Prostate gland (tissue), 2 donors: Measurements from ENCODE around the gene PKP3. TPM values are rescaled to one million over a fixed set of nuclear protein-coding genes. Genes with fewer than 3 reads are reported as not detected.
"Not testable (repeated sequence)": the region's sequence is repeated elsewhere in the genome, so short reads cannot be mapped to it uniquely, and the experiment has no call there.

Source experiments
- DNase-seq: peaks from one replicate; pipeline ENCODE4 v3.0.0-alpha.2; 2019; ENCODE audit warnings: low spot score
- H3K27ac ChIP-seq, 2 donors: fragments of 200-600 bp; sonication (generic); 2 replicates each; pipeline ENCODE4 v1.5.1; 2017 to 2019
- H3K27me3 ChIP-seq: fragments of 200-600 bp; sonication (generic); replicated peaks from 2 replicates; pipeline ENCODE4 v1.5.1; 2019; ENCODE audit not compliant: insufficient read depth
- H3K36me3 ChIP-seq, 2 donors: fragments of 200-600 bp; sonication (generic); 1 replicate in 1 of 2; 2 replicates in 1 of 2; pipeline versions ENCODE4 v1.5.1 to v1.8.1; 2017 to 2019
- H3K4me1 ChIP-seq: fragments of 200-600 bp; sonication (generic); replicated peaks from 2 replicates; pipeline ENCODE4 v1.5.1; 2019
- H3K4me3 ChIP-seq, 2 donors: fragments of 200-600 bp; sonication (generic); 2 replicates each; pipeline ENCODE4 v1.5.1; 2017 to 2019
- H3K9me3 ChIP-seq: fragments of 200-600 bp; sonication (generic); 2 replicates; pipeline ENCODE4 v1.5.1; 2017
- POLR2A ChIP-seq: fragments of 450-650 bp; IDR thresholded peaks from one replicate; pipeline ENCODE4 v1.6.1; 2016; ENCODE audit warnings: antibody characterized with exemption, mild to moderate bottlenecking
- POLR2AphosphoS5 ChIP-seq: sonication (generic); formaldehyde crosslinking; IDR thresholded peaks from one replicate; pipeline ENCODE4 v1.6.1; 2017; ENCODE audit warnings: antibody characterized with exemption
- WGBS: methylation state at CpG from one replicate; pipeline ENCODE4 v1.1.5; 2018; 5-methylcytosine and 5-hydroxymethylcytosine counted together
- intact Hi-C: fragments of 100-400 bp; cut with DNase I; formaldehyde crosslinking; loops from one replicate; pipeline ENCODE4 v1.14.2; 2022
- total RNA-seq, 2 donors: library from RNA; depleted of rRNA; stranded (reverse); fragments of >200 nt; gene quantifications; one replicate each; pipeline ENCODE4 v1.1.0, GENCODE V29; 2016
- TF ChIP-seq, protein P1 (sequence below), 4 experiments: fragments of 200-600 bp in 2 of 4; fragments of 450-650 bp in 2 of 4; sonication (generic) in 2 of 4; IDR thresholded peaks; 1 replicate in 3 of 4; 2 replicates in 1 of 4; pipeline ENCODE4 v1.5.1; 2016 to 2019; ENCODE audit warnings: antibody characterized with exemption in 4 of 4, mild to moderate bottlenecking in 2 of 4, moderate library complexity in 2 of 4

PKP3 gene, protein sequence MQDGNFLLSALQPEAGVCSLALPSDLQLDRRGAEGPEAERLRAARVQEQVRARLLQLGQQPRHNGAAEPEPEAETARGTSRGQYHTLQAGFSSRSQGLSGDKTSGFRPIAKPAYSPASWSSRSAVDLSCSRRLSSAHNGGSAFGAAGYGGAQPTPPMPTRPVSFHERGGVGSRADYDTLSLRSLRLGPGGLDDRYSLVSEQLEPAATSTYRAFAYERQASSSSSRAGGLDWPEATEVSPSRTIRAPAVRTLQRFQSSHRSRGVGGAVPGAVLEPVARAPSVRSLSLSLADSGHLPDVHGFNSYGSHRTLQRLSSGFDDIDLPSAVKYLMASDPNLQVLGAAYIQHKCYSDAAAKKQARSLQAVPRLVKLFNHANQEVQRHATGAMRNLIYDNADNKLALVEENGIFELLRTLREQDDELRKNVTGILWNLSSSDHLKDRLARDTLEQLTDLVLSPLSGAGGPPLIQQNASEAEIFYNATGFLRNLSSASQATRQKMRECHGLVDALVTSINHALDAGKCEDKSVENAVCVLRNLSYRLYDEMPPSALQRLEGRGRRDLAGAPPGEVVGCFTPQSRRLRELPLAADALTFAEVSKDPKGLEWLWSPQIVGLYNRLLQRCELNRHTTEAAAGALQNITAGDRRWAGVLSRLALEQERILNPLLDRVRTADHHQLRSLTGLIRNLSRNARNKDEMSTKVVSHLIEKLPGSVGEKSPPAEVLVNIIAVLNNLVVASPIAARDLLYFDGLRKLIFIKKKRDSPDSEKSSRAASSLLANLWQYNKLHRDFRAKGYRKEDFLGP
- total RNA-seq = 10 to 100 TPM; 58.6 to 88.4 TPM

DNA sequence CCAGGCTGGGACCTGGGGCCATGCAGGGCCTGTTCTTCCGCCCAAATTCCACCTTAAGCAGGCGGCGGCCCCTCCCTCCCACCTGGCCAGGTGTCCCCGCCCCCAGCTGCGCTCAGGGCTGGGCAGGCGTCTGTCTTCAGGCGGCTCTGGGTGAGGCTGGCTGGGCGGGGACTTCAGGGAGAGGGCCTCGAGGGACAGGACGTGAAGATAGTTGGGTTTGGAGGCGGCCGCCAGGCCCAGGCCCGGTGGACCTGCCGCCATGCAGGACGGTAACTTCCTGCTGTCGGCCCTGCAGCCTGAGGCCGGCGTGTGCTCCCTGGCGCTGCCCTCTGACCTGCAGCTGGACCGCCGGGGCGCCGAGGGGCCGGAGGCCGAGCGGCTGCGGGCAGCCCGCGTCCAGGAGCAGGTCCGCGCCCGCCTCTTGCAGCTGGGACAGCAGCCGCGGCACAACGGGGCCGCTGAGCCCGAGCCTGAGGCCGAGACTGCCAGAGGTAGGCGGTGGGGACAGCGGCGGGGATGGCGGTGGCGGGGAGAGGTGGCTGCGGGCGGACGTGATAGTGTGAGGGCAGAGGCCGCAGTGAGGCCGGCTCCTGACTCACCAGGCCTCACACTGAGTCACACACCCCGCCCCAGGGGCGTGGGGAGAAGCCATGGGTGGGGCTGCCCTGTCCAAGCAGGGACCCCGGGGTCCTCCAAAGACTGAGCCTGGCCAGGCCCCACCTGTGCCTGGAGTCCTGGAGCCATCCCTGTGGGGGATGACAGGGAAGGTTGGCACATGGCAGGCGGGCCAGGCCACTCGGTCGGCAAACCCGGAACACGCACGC lies at the start of gene PKP3:
Gene PKP3, plus strand, starts transcription at position 176 of the 824 bp plus-strand sequence. Its CDS starts 84 bp downstream, at position 260.
- Histone ChIP-seq H3K27me3 (no peaks in the 10 kb centered on the region), H3K27ac (peak within 1 kb of the TSS; percentile 75 to 76), H3K36me3 (no peaks in the 10 kb centered on the region), H3K9me3 (no peaks in the 10 kb centered on the region), H3K4me3 (peak within 1 kb of the TSS; percentile 40 to 55), H3K4me1 (peaks cover 10% of the 10 kb centered on the region)
- 39% methylated on average over 57 of the region's 57 CpGs for whole genome bisulfite sequencing
- TF ChIP-seq POLR2AphosphoS5 (peak; percentile 85), POLR2A (peak; percentile 83)
- TF ChIP-seq, protein P1, sequence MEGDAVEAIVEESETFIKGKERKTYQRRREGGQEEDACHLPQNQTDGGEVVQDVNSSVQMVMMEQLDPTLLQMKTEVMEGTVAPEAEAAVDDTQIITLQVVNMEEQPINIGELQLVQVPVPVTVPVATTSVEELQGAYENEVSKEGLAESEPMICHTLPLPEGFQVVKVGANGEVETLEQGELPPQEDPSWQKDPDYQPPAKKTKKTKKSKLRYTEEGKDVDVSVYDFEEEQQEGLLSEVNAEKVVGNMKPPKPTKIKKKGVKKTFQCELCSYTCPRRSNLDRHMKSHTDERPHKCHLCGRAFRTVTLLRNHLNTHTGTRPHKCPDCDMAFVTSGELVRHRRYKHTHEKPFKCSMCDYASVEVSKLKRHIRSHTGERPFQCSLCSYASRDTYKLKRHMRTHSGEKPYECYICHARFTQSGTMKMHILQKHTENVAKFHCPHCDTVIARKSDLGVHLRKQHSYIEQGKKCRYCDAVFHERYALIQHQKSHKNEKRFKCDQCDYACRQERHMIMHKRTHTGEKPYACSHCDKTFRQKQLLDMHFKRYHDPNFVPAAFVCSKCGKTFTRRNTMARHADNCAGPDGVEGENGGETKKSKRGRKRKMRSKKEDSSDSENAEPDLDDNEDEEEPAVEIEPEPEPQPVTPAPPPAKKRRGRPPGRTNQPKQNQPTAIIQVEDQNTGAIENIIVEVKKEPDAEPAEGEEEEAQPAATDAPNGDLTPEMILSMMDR (IDR thresholded peaks at IDR 0.05) = no peak
- peak; percentile 92 for DNase-seq
- intact Hi-C loops = no loop called here

DNA sequence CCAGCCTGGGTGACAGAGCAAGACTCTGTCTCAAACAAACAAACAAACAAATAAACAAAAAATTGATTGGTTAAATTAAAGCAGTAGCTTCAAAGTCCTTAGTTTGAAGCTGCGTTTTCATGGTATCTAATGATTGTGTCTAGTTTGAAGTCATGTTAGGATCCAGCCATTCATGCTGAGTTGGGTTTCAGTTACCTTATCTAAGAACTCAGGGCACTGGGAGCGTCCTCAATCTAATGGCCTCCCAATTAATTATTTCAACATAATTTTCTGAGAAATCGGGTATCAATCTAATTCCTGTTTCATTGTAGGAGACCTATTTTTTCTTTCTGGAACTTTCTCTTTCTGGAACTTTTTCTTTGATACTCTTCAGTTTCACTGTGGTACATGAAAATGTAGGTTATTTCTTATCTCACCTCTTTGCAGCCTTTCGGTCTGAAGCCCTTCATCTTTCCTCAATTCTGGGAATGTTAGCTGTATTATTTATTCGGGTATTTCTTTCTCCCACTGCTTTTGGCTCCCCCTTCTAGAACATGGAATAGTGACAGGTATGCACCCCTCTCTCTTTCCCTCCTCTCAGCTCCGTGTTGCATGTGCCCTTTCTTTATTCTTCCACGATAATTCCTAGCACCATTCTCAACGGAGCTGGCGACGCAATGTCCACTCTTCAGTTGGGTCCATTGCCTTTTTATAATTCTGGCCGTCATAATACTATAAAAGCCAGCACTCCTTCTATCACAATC lies 49.0 kb upstream of the PKP3 start:
- 96% methylated on average over 11 of the region's 11 CpGs for WGBS
- TF ChIP-seq, protein P1 (IDR thresholded peaks at IDR 0.05) = no peak
- TF ChIP-seq POLR2A (no peak), POLR2AphosphoS5 (no peak)
- Histone ChIP-seq H3K27me3 (no peaks in the 10 kb centered on the region), H3K9me3 (no peaks in the 10 kb centered on the region), H3K36me3 (no peaks in the 10 kb centered on the region), H3K4me1 (no peaks in the 10 kb centered on the region), H3K4me3 (no peak overlapping the region), H3K27ac (no peak overlapping the region)
- intact Hi-C loops = no loop called here
- no peak for DNase-seq

DNA sequence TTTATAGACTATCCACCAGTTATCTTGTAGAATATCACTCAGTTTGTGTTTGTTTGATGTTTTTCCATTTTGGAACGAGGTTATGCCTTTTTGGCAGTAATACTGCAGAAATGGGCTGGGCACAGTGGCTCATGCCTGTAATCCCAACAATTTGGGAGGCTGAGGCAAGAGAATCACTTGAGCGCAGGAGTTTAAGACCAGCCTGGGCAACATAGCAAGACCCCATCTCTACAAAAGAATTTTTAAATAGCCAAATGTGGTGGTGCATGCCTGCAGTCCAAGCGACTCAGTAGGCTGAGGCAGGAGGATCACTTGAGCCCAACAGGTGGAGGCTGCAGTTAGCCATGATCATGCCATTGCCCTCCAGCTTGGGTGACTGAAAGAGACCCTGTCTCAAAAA lies 47.5 kb upstream of the PKP3 start:
- no peak for DNase-seq
- Histone ChIP-seq H3K4me1 (no peaks in the 10 kb centered on the region), H3K36me3 (no peaks in the 10 kb centered on the region), H3K27ac (no peak overlapping the region), H3K9me3 (no peaks in the 10 kb centered on the region), H3K27me3 (no peaks in the 10 kb centered on the region), H3K4me3 (no peak overlapping the region)
- intact Hi-C loops = no loop called here
- 67% methylated on average over 3 of the region's 3 CpGs for WGBS
- no peak for TF ChIP-seq POLR2AphosphoS5
- TF ChIP-seq POLR2A = no peak
- TF ChIP-seq, protein P1 (IDR thresholded peaks at IDR 0.05) = no peak

DNA sequence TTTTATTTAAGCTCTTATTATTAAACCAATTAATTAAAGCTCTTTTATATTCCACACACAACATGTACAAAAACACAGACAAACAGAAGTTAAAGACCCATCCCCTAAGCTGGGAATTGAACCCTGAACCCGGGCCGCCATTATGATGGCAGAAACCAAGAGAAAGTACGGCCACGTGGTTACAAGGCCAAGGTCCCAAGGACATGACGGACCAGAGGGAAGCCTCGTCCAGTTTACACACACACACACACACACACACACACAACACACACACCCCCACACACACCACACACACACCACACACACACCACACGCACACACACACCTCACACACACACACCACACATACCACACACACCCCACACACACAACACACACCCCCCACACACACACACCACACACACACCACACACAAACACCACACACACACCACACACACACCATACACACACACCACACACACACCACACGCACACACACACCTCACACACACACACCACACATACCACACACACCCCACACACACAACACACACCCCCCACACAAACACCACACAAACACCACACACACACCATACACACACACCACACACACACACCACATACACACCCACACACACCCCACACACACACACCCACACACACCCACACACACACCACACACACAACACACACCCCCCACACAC lies 44.6 kb upstream of the PKP3 start:
- H3K4me3 ChIP-seq, H3K27me3 ChIP-seq, intact Hi-C loops, DNase-seq, H3K9me3 ChIP-seq, H3K4me1 ChIP-seq, H3K36me3 ChIP-seq, H3K27ac ChIP-seq: not testable (repeated sequence)
- WGBS = 90% methylated on average over 8 of the region's 8 CpGs

DNA sequence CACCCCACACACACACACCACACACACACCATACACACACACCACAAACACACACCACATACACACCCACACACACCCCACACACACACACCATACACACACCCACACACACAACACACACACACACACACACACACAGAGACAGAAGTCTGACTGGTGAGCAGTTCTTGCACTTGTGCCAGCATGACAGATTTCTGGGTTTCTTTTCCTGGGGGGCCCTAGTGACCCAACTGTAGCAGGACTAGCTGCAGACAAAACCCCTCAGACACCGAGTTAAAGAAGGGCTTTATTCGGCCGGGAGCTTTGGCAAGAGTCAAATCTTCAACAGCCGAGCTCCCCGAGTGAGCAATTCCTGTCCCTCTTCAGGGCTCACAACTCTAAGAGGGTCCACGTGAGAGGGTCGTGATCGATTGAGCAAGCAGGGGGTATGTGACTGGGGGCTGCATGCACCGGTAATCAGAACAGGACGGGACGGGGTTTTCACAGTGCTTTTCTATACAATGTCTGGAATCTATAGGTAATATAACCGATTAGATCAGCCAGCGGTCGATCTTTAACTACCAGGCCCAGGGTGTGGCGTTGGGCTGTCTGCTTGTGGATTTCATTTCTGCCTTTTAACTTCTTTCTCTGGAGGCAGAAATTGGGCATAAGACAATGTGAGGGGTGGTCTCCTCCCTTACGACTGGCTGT lies 43.8 kb upstream of the PKP3 start:
- H3K4me3 ChIP-seq, intact Hi-C loops, H3K36me3 ChIP-seq, DNase-seq, H3K27me3 ChIP-seq, H3K9me3 ChIP-seq, H3K4me1 ChIP-seq: not testable (repeated sequence)
- 45% methylated on average over 16 of the region's 16 CpGs for WGBS
- peak overlapping the region; percentile 54 to 65 for H3K27ac ChIP-seq
